RKO (cell line): ENCODE measurements around the gene CUBN.

Source experiments
- DNase-seq: peaks from one replicate; pipeline ENCODE4 v3.0.0-alpha.2; 2016; ENCODE audit warnings: low spot score

The CUBN gene

DNA sequence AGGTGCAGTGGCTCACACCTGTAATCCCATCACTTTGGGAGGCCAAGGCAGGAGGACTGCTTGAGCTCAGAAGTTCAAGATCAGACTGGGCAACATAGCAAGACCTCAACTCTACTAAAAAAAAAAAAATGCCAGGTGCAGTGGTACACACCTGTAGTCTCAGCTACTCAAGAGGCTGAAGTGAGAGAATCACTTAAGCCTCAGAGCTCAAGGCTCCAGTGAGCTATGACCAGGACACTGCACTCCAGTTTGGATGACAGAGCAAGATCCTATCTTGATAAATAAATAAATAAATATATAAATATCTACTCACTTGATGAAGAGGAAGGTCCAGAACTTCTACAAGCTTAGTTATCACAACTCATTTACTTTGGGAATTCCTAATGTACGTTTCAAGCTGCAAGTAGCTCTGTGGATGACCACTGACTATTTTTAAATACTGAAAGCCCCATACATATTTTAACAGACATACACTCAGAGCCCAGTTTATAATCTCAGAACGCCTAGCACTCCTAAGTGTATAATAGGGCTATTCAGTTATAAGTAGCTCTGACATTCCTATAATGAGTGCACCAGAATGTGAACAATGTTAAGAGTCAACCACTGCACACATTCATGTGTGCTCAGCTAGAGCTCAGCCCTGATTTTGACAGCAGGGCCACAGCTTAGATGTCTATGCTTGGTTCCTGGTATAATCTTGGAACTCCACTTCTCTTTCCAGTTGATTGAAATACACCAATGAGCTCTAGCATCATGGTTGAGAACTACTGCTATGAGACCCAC is 119.1 kb downstream of the CUBN start:
- DNase-seq: no peak

DNA sequence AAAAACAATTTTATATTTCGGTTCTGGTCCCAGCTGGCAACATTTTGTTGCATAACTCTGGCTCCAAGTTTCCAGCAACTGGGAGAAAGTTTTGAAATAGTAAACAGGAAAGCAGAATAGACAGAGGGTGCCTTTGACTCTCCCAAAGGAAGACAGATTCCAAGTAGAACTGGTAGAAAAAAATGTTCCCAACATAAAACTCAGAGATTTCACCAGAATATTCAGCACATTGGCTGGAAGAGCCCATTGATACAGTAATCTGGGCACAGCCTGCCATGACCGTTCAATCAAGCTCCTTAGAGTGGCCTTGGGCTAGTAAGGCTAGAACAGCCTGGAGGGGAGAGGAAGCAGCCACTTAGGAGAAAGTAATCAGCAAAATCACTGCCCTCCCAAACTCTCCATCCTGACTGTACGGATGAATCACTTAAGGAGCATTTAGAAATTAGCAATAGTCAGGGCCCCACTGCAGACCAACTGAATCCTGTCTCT is 120.4 kb downstream of the CUBN start:
- peak; percentile 77 for DNase-seq

DNA sequence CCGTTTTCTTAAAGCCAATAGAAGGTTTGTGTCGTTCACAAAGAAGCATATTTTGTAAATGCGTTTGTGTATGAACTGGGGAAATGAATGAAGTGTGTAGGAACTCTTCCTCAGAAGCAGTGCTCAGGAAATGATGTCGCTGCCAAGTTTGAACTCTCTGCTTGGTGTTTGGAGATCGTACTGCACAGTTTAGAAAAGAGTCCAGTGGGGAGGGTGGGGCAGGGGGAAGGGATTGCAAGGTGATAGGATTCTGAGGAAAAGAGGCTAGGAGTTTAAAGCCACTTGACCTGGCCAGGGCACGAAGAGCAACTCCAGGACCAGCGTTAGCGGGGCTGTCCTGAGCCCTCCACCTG is 122.2 kb downstream of the CUBN start:
- no peak for DNase-seq

DNA sequence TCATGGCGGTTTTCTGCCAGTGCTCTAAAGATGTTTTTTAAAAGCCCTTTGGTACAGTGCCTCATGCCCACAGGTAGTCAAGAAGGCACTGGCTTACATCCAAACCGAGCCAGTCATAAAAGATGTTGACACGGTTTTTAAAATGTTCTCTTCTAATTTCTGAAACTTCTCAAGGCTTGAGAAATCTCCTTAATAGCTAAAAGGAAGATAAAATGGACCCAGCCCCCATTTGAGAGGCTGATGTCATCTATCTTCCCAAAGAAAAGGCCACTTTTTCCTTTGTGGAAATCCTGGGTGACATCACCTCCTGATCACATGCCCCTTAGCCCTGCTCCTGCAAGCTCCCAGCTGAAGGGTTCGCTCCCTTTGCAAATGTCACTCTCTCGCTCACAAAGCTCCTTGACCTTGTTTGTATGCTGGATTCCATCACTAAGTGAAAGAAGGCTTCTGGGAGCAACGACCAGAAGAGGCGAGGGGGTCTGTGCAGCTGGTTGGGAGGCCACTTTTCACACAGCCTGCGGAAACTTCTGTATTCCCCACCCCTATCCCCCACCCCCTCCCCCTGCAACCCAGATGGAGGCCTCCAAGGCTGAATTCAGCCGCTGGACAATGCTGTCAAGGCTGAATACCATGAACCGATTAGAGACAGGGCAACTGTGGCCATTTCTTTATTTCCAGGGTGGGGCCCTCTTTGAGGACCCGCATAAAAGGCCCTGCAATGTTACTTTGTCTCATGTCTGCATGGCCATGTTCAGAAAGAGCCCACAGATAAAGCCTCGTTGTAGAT is 122.8 kb downstream of the CUBN start:
- DNase-seq: peak; percentile 26

DNA sequence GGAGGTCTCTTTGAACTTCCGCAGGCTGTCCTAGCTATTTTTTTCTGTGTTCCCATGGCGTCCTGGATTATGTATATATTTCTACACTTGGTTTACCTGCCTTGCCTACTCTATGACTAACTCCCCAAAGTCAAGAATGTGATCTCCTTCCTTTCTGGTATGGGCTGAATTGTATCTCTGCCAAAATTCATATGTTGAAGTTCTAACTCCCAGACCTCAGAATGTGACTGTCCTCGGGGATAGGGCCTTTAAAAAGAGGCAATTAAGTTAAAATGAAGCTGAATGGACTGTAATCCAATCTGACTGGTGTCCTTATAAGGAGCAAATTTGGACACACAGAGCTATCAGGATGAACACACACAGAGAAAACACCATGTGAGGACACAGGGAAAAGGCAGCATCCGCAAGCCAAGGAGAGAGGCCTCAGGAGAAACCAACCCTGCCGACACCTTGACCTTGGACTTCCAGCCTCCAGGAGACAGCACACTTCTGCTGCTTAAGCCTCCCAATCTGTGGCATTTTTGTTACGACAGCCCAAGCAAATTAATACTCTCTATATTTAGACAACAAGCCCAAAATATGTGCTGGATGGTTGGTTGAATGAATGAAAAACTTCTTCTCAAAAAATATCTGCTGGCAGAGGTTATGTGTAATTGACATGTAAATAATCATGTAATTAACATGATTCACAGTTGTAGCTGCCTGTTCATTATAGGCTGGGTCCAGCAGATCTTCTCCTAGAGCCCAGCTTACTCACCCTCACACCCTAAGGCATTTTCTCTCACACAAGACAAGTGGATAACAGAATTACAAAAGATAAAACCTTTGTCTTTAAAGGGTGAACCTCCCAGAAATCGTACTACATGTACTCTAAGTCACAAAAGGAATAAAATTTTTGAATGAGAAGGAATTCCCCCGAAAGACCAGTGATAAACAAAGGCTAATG is 123.7 kb downstream of the CUBN start:
- no peak for DNase-seq

DNA sequence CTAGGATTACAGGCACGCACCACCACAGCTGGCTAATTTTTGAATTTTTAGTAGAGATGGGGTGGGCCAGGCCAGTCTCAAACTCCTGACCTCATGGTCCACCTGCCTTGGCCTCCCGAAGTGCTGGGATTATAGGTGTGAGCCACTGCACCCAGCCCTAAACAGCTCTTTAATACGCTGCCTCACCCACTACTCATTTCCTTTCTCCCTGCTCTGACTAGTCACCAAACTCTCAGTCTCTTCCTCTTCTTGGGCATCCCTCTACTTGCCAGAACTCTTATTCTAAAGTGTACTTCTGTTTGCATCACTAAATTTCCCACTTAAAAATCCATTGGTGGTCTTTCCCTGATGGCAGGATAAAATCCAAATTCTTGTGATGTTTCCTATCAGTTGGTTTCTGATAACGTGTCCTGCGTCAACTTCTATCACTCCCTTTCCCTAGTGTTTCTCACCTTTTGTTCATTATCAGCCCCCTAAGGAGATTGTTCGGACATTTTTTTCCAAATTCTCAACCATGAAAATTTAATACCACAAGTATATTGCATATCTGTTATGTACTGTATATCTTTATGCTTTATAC is 124.7 kb downstream of the CUBN start:
- peak; percentile 26 for DNase-seq

DNA sequence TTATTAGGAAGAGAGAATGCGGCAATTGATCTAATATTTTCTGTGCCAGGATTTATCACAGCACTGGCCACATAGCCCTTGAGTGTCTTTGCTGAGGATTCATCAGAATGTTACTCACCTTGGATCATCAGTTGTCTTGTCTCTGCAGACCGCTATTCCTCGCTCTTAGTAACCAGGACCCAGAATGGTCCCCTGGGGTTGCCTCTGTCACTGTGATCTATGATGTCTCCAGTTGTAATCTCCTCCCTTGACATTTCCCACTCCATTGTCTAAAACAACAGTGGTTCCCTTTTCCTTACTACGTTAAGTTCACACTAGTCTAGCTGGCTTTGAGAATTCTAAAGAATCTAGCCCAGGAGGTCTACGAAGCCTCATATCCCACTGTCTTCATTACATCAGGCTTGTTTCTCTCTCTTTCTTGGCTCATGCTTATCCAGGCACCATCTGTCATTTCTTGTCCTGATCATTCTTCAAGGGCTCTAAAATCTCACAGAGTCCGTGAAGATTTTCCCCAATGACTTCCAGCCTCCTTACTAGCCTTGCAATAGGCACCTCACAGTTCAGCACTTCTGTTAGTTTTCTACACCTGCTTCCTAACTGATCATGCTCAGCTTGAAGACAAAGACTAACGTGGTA is 125.8 kb downstream of the CUBN start:
- no peak for DNase-seq

DNA sequence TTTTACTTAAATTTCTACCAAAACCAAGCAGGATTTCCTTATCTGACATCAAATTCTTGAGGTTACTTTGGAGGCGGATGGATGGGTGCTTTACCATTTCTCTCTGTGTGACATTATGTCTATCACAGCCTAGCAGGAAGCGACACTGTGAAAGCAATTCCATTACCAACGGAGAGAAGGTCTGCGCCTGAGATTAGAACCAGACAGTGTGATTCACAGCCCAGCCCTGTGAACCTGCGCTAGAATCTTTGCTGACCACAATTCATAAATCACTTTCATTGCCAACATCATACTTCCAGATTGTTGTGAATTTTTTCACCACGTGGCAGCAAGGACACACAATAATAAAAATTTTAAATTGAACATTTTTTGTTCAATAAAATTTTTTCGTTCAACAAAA is 126.5 kb downstream of the CUBN start:
- DNase-seq: no peak

DNA sequence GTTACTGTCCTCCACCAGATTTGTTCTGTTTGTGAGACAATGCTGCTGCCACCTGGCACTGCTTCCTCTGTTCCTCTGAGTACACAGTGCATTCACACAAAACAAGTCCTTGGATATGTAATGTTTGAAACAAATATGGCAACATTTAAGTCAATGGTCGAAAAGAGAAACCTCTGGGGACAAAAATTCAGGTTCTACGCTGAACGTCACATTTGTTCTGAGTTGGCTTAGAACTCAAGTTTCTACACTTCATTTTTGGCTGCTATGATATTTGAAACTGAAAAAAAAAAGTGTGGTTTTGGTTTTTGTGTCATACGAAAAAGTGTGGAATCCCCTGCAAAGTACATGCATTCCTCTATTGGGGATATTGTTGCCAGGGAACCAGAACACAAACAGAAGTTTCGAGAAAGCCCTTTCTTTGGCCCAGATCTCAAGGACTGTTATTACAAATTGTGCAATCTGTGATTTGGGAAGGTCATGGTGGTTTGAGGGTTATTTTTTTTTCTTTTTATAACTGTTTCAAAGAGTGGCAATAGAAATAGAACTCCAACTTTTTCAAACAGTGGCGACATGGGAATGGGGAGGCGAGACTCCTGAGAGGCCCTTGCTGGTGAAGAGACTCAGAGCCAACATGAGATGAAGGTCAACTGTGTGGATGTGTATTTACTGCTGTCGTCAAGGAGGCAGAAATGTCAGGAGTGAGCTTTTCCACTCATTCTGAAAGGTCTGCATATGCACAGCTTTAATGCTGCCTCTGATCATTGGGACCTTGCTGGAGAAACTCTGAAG is 127.5 kb downstream of the CUBN start:
- DNase-seq: no peak

DNA sequence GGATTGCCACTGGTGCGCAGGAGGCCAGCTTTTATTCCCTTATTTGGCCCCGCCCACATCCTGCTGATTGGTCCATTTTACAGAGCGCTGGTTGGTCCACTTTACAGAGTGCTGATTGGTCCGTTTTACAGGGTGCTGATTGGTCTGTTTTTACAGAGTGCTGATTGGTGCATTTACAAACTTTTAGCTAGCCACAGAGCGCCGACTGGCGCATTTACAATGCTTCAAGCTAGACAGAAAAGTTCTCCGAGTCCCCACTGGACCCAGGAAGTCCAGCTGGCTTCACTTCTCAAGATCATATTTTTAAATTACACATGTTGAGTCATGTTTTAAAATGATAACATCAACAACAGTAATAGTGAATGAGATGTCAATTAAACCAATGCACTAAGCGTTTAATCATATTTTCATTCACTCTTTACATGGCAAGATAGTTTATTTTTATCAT is 128.3 kb downstream of the CUBN start:
- DNase-seq: peak; percentile 46

DNA sequence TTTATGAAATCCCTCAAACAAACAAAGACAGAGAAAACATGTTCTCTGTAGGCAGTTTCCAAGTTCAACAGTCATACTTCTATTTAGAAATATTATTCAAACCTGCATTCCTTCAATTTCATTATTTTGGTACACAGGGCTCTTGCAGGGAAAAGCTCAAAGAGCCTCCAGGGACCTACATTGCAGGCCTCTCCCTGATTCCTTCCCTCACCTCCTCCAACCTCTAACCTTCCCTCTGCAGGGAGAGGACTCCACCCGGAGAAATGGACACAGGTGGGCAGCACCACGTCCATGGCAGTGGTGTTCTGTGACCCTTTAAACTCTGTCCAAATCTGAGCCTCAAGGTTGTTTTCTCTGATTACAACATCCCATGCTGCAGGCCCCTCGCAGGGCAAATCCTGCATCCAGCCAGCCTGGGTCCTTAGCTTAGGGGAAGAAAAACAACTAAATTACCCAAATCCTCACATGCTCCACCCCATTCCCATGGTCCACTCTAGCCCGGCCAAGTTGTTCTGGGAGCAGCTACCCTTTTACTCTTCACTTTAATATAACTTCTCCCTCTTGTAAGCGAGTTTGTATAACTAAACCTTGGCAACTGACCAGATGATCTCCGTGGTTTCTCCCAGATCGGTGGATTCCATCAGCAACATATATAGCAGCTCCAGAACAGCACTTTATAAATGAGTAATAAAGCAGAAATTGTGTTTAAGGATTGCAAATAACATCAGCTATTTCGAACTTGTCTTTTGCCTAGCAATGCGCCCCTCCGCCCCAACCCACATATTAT is 129.8 kb downstream of the CUBN start:
- DNase-seq: no peak

DNA sequence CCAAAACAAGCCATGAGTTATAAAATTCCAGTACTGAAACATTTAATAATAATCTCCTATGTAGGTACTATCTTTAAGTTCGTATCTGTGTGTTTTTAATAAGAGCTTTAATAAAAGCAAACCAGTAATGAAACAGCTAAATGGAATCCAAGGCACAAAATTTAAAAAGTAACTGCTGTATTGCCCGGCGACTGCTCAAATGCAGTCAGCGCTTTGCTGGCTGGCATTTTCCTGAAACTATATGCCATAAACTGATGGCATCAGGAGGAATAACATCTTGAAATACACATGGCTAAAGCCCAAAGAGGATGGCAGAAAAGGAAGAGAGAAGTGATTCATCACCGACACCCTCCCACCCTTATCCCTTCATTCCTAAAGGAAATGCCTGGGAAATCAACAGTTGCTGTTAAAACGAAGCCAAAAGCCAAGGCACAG is 133.1 kb downstream of the CUBN start:
- DNase-seq: no peak

DNA sequence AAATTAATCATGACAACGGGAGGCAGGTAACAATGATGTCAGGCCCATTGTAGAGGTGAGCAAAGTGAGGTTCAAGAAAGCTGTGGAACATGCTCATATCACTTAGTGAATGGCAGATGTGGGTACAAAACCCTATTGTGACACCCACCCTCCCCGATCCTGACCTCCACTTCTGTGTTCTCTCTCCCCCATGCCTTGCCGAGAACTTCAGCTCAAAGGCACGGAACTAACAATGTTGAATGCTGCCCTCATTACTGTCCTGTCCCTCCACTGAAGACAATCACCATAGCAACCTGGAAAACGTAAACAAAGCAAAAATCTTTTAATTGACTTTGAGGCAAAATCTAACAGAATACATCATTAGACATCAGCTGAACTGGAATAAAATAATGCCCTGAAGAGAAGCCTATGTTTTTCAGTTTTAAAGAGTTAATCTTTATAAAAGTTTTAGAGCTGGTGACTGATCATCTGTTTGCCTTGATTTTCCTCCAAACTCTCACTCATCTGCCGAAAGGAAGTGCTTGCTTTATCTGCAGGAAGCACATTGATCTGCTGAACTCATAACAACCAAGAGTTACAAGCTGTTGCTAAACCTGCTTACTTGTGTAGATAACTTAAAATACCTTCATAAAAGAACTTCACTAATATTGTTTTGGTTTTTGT is 133.6 kb downstream of the CUBN start:
- DNase-seq: no peak

DNA sequence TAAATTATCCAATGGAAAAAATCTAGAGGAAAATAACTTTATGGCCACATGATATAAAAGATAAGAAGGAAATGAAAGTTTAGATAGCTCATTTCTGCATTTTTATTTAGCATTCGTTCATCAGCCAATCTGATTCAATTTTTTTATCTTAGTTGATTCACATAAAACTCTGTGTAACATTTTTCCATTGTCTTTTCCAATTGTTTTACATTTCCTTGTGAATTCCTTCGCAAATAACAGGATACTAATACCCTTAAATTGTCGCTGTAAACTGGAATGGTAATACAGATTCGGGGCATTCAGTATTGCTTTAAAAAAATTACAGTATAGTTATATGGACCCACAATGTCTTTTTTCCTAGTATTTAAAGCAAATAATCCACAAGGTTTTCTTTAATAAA is 136.4 kb downstream of the CUBN start:
- DNase-seq: no peak

DNA sequence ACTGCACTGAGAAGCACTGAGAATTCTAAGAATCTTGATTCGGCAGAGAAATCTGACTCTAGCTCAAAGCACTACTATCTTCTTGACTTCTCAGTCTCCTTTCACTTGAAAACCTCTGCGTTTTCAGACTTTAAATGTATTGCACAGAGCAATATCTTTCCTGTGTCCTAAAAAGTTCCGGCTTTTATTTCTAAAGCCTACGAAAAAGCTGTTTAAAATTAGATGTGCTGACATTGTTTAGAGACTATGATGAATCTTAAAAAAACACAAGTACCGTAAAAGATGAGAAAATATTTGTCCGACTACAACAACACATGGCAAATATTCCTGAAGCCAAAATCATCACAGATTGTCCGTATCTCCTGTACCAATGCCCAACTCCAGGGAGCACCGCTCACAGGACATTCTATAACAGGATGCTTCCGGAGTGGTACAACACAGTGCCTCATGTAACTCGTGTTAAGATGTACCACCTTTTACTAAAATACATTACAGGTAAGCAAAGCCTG is 136.9 kb downstream of the CUBN start:
- DNase-seq: no peak

DNA sequence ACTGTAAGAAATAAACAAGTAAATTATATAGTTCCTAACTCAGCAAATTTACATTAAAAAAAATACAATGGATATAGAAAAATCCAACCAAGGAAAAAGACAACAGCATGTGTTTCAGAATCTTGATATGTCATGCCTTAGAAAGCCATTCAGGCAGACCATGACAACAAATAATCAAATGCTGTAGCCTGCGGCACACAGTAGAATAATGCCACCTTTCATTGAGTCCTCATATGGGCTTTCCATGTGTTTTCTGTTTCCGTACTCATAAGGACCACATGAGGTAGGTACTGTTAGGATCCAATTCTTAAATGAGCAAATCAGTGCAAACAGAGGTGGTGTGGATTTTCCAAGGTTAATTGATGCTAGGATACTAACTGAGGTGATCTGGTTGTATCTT is 138.6 kb downstream of the CUBN start:
- DNase-seq: no peak

DNA sequence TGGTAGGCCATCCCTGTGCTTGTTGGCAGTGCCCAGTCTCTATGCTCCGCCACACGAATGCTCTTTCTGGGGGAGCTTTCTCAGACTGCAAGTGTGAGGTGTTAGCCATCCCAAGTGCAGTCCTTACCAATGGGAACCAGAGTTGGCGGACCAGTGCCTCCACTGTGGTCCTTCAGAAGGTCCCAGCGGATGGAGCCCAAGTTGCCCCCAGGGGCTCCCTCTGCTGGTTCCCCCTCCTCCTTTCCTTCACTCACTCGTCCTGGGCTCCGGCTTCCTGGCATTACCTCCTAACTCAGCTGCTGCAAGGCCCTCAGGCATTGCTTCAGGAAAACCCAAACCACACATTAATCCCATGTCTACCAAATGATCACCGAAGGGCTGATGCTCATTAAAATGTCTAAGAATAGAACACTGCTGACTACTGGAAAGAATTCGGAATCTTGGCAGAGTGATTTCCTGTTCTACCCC is 139.8 kb downstream of the CUBN start:
- DNase-seq: no peak

DNA sequence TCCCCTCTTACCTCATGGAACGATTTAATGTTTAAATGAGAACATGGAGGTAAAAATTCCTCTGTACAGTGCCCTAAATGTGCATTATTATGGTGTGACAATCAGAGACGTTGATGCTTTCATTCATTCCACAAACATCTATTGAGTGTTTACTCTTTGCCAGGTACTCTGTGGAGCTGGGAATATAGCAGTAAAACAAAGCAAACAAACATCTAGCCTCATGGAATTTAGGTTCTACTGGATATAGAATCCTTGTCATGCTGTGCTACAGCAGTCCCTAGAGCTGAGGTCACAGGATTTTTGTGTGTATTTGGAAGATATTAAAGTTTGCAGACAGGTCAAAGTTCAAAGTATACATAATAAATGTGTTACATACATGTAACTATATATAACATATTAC is 140.7 kb downstream of the CUBN start:
- DNase-seq: no peak
